CD4-positive, alpha-beta T cell treated with Interleukin-10 for 1 hour (primary cell): ENCODE data around the gene DLK1.

ENCODE experiments used
- DNase-seq: peaks from one replicate; pipeline ENCODE4 v3.0.0-alpha.2; 2020

The DLK1 gene

GRCh38 chr14:100736269-100737180 lies 9.8 kb downstream of the DLK1 start:
- DNase-seq: no peak

GRCh38 chr14:100737526-100737925 lies 10.8 kb downstream of the DLK1 start:
- no peak for DNase-seq

GRCh38 chr14:100738269-100738691 lies 11.6 kb downstream of the DLK1 start:
- no peak for DNase-seq

GRCh38 chr14:100738704-100739131 lies 12.0 kb downstream of the DLK1 start:
- DNase-seq: no peak

GRCh38 chr14:100739306-100739705 lies 12.6 kb downstream of the DLK1 start:
- no peak for DNase-seq

GRCh38 chr14:100740196-100740825 lies 13.6 kb downstream of the DLK1 start:
- DNase-seq: no peak

- DNase-seq: no peak
Measured at GRCh38 chr14:100740929-100741328, 14.2 kb downstream of the DLK1 start.

- no peak for DNase-seq
Measured at GRCh38 chr14:100741966-100742365, 15.3 kb downstream of the DLK1 start.

- no peak for DNase-seq
Measured at GRCh38 chr14:100746326-100746725, 19.6 kb downstream of the DLK1 start.

GRCh38 chr14:100747021-100747586 lies 20.4 kb downstream of the DLK1 start:
- no peak for DNase-seq

GRCh38 chr14:100747736-100748135 lies 21.0 kb downstream of the DLK1 start:
- DNase-seq: no peak

- DNase-seq: no peak
Measured at GRCh38 chr14:100748403-100748802, 21.7 kb downstream of the DLK1 start.

GRCh38 chr14:100748944-100749343 lies 22.3 kb downstream of the DLK1 start:
- DNase-seq: no peak

- DNase-seq: no peak
Measured at GRCh38 chr14:100749967-100750597, 23.4 kb downstream of the DLK1 start.

GRCh38 chr14:100750762-100751699 lies 24.3 kb downstream of the DLK1 start:
- no peak for DNase-seq

- DNase-seq: no peak
Measured at GRCh38 chr14:100754020-100754419, 27.3 kb downstream of the DLK1 start.

GRCh38 chr14:100755649-100756048 lies 29.0 kb downstream of the DLK1 start:
- DNase-seq: no peak

- no peak for DNase-seq
Measured at GRCh38 chr14:100761481-100761880, 34.8 kb downstream of the DLK1 start.

- no peak for DNase-seq
Measured at GRCh38 chr14:100762089-100762515, 35.4 kb downstream of the DLK1 start.

GRCh38 chr14:100762901-100763300 lies 36.2 kb downstream of the DLK1 start:
- DNase-seq: no peak

- DNase-seq: no peak
Measured at GRCh38 chr14:100764471-100765115, 37.9 kb downstream of the DLK1 start.

- no peak for DNase-seq
Measured at GRCh38 chr14:100765296-100765695, 38.6 kb downstream of the DLK1 start.
